WTC11 (cell line): ENCODE data around the gene KLK12. TPM values are rescaled to one million over a fixed set of nuclear protein-coding genes. Genes with fewer than 3 reads are reported as not detected.

ENCODE experiments used
- ATAC-seq: fragments of 200-7000 bp; cut with Tn5 transposase; 2 replicates; pipeline ENCODE4 v1.10.0; 2021; ENCODE audit warnings: mild to moderate bottlenecking, moderate library complexity
- CTCF ChIA-PET: fragments of 300-600 bp; sonication (Branson Sonifier 250); formaldehyde crosslinking; loops from one replicate; lab custom pipeline; 2021; ENCODE audit warnings: antibody characterized with exemption; lab: Charles Lee
- POLR2A ChIA-PET: fragments of 350-600 bp; sonication (Branson Sonifier 250); formaldehyde crosslinking; loops from one replicate; lab custom pipeline; 2021; ENCODE audit warnings: antibody characterized with exemption; lab: Charles Lee
- DNase-seq: peaks from one replicate; pipeline ENCODE4 v3.0.0; 2021; ENCODE audit warnings: low spot score
- H3K27ac Mint-ChIP-seq: 2 replicates; pipeline ENCODE4 v1.8.0; 2021; ENCODE audit warnings: mixed read lengths
- H3K27me3 Mint-ChIP-seq: 2 replicates; pipeline ENCODE4 v1.8.0; 2021; ENCODE audit warnings: low read depth, mild to moderate bottlenecking, moderate library complexity, mixed read lengths
- H3K36me3 Mint-ChIP-seq: 2 replicates; pipeline ENCODE4 v1.8.0; 2021; ENCODE audit warnings: mixed read lengths
- H3K4me1 Mint-ChIP-seq: 2 replicates; pipeline ENCODE4 v1.8.0; 2022; ENCODE audit warnings: mixed read lengths
- H3K4me3 Mint-ChIP-seq: 2 replicates; pipeline ENCODE4 v1.8.0; 2021; ENCODE audit warnings: mild to moderate bottlenecking, moderate library complexity, mixed read lengths
- H3K9me3 Mint-ChIP-seq: 2 replicates; pipeline ENCODE4 v1.8.0; 2021; ENCODE audit warnings: mixed read lengths
- CREM ChIP-seq: sonication (generic); formaldehyde crosslinking; IDR thresholded peaks from 2 replicates; pipeline ENCODE4 v1.8.1; 2022; ENCODE audit warnings: mild to moderate bottlenecking, missing genetic modification reagents, moderate library complexity
- E2F1 ChIP-seq: sonication (generic); formaldehyde crosslinking; IDR thresholded peaks from 2 replicates; pipeline ENCODE4 v1.8.0; 2022; ENCODE audit warnings: mild to moderate bottlenecking, missing genetic modification reagents
- E2F5 ChIP-seq: sonication (generic); formaldehyde crosslinking; IDR thresholded peaks from 2 replicates; pipeline ENCODE4 v1.8.1; 2022; ENCODE audit warnings: mild to moderate bottlenecking, moderate library complexity, missing genetic modification reagents
- ESRRA ChIP-seq: sonication (generic); formaldehyde crosslinking; IDR thresholded peaks from 2 replicates; pipeline ENCODE4 v1.8.1; 2022; ENCODE audit warnings: mild to moderate bottlenecking, missing genetic modification reagents, borderline replicate concordance
- GRHL2 ChIP-seq: fragments of 250-450 bp; sonication (Bioruptor Pico); IDR thresholded peaks from 2 replicates; pipeline ENCODE4 v1.8.0; 2022; ENCODE audit warnings: mild to moderate bottlenecking, moderate library complexity; ENCODE audit not compliant: insufficient replicate concordance, severe bottlenecking
- GTF2I ChIP-seq: fragments of 250-450 bp; sonication (Bioruptor Pico); conservative IDR thresholded peaks from 2 replicates; pipeline ENCODE4 v1.4.0; 2021; ENCODE audit warnings: mild to moderate bottlenecking
- NFYB ChIP-seq: sonication (generic); formaldehyde crosslinking; conservative IDR thresholded peaks from 2 replicates; pipeline ENCODE4 v1.8.0; 2022; ENCODE audit warnings: low read depth, missing genetic modification reagents
- SMAD3 ChIP-seq: sonication (generic); formaldehyde crosslinking; IDR thresholded peaks from 2 replicates; pipeline ENCODE4 v1.8.0; 2022; ENCODE audit warnings: missing genetic modification reagents, mild to moderate bottlenecking, borderline replicate concordance
- SMAD4 ChIP-seq: sonication (generic); formaldehyde crosslinking; IDR thresholded peaks from 2 replicates; pipeline ENCODE4 v1.8.0; 2022; ENCODE audit warnings: mild to moderate bottlenecking, missing genetic modification reagents
- TP53 ChIP-seq: sonication (generic); formaldehyde crosslinking; IDR thresholded peaks from 2 replicates; pipeline ENCODE4 v1.8.1; 2023; ENCODE audit warnings: mild to moderate bottlenecking, missing genetic modification reagents
- ZNF121 ChIP-seq: sonication (generic); formaldehyde crosslinking; IDR thresholded peaks from 2 replicates; pipeline ENCODE4 v1.8.0; 2023; ENCODE audit warnings: missing genetic modification reagents
- ZNF232 ChIP-seq: sonication (generic); formaldehyde crosslinking; IDR thresholded peaks from 2 replicates; pipeline ENCODE4 v1.8.0; 2022; ENCODE audit warnings: mild to moderate bottlenecking, missing genetic modification reagents
- ZNF281 ChIP-seq: sonication (generic); formaldehyde crosslinking; IDR thresholded peaks from 2 replicates; pipeline ENCODE4 v1.8.0; 2023; ENCODE audit warnings: mild to moderate bottlenecking, missing genetic modification reagents
- ZNF416 ChIP-seq: fragments of 250-450 bp; sonication (Bioruptor Pico); IDR thresholded peaks from 2 replicates; pipeline ENCODE4 v1.9.0; 2021; ENCODE audit warnings: mild to moderate bottlenecking, inconsistent platforms
- ZNF512 ChIP-seq: sonication (generic); formaldehyde crosslinking; IDR thresholded peaks from 2 replicates; pipeline ENCODE4 v1.8.1; 2022; ENCODE audit warnings: missing genetic modification reagents, borderline replicate concordance
- total RNA-seq: library from RNA; stranded (reverse); gene quantifications from 3 replicates; pipeline ENCODE4 v1.2.3, GENCODE V29; 2021
- TF ChIP-seq, protein P1 (sequence below): sonication (generic); formaldehyde crosslinking; IDR thresholded peaks from 2 replicates; pipeline ENCODE4 v1.8.0; 2023; ENCODE audit warnings: missing genetic modification reagents
- TF ChIP-seq, protein P2 (sequence below): fragments of 200-600 bp; IDR thresholded peaks from 2 replicates; pipeline ENCODE4 v1.8.0; 2022; ENCODE audit warnings: antibody characterized with exemption
- TF ChIP-seq, protein P3 (sequence below): fragments of 250-450 bp; sonication (Bioruptor Pico); conservative IDR thresholded peaks from 2 replicates; pipeline ENCODE4 v1.9.0; 2021; ENCODE audit warnings: mild to moderate bottlenecking

Gene KLK12
- total RNA-seq, 1 experiment from 2014 or later, result not detected

- TF ChIP-seq ZNF281 (CRISPR knock-in tag) (no peak), E2F5 (CRISPR knock-in tag) (no peak)
- TF ChIP-seq, protein P1, sequence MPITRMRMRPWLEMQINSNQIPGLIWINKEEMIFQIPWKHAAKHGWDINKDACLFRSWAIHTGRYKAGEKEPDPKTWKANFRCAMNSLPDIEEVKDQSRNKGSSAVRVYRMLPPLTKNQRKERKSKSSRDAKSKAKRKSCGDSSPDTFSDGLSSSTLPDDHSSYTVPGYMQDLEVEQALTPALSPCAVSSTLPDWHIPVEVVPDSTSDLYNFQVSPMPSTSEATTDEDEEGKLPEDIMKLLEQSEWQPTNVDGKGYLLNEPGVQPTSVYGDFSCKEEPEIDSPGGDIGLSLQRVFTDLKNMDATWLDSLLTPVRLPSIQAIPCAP (CRISPR knock-in tag), result no peak
Observed at GRCh38 chr19:51031220-51031879, 3.5 kb downstream of the KLK12 start (continued).

DNA sequence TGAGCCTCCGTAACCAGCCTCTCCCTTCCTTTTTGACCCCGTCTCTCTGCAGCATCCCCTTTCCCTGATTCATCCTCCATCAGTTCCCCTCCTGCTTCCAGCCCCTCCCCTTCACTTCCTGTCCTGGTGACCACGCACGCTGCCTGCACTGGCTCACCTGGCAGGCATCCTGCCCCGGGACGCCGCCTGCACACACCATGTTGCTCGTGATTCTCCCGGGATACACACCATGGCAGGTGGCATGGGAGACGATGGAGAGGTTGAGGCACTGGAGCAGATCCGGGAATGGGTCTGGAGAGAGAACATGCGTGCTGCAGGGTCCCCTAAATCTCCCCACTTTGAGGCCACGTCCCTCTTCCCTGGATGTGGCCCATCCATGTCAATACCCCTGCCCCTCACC is 4.2 kb downstream of the KLK12 start:
- ChIA-PET CTCF (interaction anchor here (0.6 kb wide), 1 partner anchor 64 kb away, joined by 3 read pairs; no protein-coding TSS in a partner anchor), POLR2A (no interaction called here)
- H3K36me3 Mint-ChIP-seq, result no peaks in the 10 kb centered on the region
- no peak overlapping the region for H3K4me3 Mint-ChIP-seq
- peaks cover 6% of the 10 kb centered on the region for H3K9me3 Mint-ChIP-seq
- H3K27ac Mint-ChIP-seq, result no peak overlapping the region
- ATAC-seq (no peak), DNase-seq (no peak)
- 0 out of 2 replicates have a peak, but pooled peaks have one; percentile 13 for TF ChIP-seq SMAD4 (CRISPR knock-in tag)
- TF ChIP-seq, protein P2, sequence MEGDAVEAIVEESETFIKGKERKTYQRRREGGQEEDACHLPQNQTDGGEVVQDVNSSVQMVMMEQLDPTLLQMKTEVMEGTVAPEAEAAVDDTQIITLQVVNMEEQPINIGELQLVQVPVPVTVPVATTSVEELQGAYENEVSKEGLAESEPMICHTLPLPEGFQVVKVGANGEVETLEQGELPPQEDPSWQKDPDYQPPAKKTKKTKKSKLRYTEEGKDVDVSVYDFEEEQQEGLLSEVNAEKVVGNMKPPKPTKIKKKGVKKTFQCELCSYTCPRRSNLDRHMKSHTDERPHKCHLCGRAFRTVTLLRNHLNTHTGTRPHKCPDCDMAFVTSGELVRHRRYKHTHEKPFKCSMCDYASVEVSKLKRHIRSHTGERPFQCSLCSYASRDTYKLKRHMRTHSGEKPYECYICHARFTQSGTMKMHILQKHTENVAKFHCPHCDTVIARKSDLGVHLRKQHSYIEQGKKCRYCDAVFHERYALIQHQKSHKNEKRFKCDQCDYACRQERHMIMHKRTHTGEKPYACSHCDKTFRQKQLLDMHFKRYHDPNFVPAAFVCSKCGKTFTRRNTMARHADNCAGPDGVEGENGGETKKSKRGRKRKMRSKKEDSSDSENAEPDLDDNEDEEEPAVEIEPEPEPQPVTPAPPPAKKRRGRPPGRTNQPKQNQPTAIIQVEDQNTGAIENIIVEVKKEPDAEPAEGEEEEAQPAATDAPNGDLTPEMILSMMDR, result no peak
- H3K4me1 Mint-ChIP-seq, result peaks cover 35% of the 10 kb centered on the region
- H3K27me3 Mint-ChIP-seq, result peaks cover 4% of the 10 kb centered on the region

DNA sequence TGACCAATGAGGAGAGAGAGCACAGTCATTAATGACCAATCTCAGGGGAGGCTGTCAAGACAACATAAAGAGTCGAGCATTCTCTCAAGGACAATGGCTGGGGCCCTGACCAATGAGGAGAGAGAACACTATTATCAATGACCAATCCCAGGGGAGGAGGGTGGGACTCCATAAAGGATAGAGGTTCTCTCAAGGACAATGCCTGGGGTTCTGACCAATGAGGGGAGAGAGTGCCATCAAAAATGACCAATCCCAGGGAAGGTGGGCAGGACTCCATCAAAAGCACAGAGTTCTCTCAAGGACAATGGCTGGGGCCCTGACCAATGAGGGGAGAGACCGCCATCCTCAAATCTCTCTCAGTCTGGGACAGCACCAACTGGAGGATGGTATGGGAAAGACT is 5.1 kb downstream of the KLK12 start:
- Mint-ChIP-seq H3K4me3 (no peak overlapping the region), H3K36me3 (no peaks in the 10 kb centered on the region), H3K4me1 (peaks cover 36% of the 10 kb centered on the region), H3K27ac (no peak overlapping the region), H3K27me3 (no peaks in the 10 kb centered on the region; the same call in 1 of the 2 replicates), H3K9me3 (peaks cover 6% of the 10 kb centered on the region)
- ChIA-PET CTCF (interaction anchor here (0.6 kb wide), 1 partner anchor 65 kb away, joined by 3 read pairs; no protein-coding TSS in a partner anchor), POLR2A (no interaction called here)
- ATAC-seq, result peak; percentile 34
- TF ChIP-seq NFYB (CRISPR knock-in tag) (peak; percentile 41; the same call in 1 of the 2 replicates), E2F1 (CRISPR knock-in tag) (no peak), ESRRA (CRISPR knock-in tag) (no peak), SMAD3 (no peak)
- no peak for DNase-seq

DNA sequence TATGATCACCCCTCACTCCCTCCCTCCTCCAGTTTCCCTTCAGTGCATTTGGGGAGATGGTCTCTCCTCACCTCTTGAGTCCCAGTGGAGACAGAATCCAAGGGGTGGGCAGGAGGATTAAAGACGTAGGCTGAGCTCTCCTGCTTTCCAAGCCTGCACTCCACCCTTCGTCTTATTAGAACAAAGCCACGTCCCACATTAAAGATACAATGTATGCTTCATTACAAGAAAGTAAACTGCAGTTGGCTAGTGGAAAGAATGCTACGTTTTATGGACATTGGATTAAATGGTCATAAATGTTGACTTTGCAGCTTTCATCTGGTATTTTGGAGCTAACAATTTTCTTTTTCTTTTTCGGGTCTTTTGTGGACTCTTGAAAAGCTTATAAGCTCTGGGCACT is 6.9 kb downstream of the KLK12 start:
- H3K4me3 Mint-ChIP-seq, result no peak overlapping the region
- peaks cover 6% of the 10 kb centered on the region for H3K9me3 Mint-ChIP-seq
- peaks cover 36% of the 10 kb centered on the region for H3K4me1 Mint-ChIP-seq
- CTCF ChIA-PET, result interaction anchor here (0.6 to 3.1 kb wide), 4 partner anchors 11 to 69 kb away, joined by 3 to 18 read pairs (median 5); no protein-coding TSS in a partner anchor
- H3K36me3 Mint-ChIP-seq, result no peaks in the 10 kb centered on the region
- POLR2A ChIA-PET, result no interaction called here
- no peak for DNase-seq
- no peak overlapping the region for H3K27ac Mint-ChIP-seq
- no peak for ATAC-seq
- no peaks in the 10 kb centered on the region; the same call in 1 of the 2 replicates for H3K27me3 Mint-ChIP-seq
- TF ChIP-seq, protein P3, sequence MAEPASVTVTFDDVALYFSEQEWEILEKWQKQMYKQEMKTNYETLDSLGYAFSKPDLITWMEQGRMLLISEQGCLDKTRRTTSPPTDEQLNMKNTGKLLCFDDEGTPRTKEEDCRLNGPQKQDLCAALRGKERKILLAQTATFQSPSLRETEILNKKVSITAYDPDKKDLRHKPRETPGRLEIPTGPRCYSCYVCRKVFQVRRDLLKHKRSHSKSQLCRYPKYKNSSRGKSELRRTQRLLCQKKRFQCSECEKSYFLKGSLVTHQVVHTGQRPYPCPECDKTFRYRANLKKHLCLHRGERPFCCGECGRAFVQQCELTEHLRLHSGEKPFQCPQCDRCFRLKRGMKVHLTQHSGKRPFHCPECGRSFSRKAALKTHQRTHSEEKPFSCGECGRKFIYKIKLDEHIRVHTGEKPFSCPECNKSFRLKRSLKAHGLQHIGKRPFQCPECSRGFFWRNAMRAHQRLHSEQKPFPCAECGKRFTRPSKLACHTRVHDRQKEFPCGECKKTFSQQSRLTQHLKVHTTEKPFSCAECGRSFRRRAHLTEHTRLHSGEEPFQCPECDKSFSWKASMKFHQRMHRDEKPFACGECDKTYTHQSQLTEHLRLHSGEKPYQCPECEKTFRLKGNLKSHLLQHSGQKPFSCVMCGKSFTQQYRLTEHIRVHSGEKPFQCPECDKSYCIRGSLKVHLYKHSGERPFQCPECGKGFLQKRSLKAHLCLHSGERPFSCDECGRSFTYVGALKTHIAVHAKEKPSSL, result no peak
- TF ChIP-seq GRHL2 (CRISPR knock-in tag) (no peak), ZNF416 (CRISPR knock-in tag) (no peak), GTF2I (CRISPR knock-in tag) (no peak), ZNF512 (CRISPR knock-in tag) (no peak), ZNF232 (CRISPR knock-in tag) (no peak), CREM (CRISPR knock-in tag) (no peak), ZNF121 (no peak), TP53 (CRISPR knock-in tag) (no peak)
